Cerebellar nuclear complex (tissue), 1 donor: ENCODE measurements around the gene CRYGN.

Experiments used
- DNase-seq, 2 experiments: peaks; one replicate each; lab custom pipeline; 2025; lab: John Stamatoyannopoulos, UW

The CRYGN gene, protein sequence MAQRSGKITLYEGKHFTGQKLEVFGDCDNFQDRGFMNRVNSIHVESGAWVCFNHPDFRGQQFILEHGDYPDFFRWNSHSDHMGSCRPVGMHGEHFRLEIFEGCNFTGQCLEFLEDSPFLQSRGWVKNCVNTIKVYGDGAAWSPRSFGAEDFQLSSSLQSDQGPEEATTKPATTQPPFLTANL

DNA sequence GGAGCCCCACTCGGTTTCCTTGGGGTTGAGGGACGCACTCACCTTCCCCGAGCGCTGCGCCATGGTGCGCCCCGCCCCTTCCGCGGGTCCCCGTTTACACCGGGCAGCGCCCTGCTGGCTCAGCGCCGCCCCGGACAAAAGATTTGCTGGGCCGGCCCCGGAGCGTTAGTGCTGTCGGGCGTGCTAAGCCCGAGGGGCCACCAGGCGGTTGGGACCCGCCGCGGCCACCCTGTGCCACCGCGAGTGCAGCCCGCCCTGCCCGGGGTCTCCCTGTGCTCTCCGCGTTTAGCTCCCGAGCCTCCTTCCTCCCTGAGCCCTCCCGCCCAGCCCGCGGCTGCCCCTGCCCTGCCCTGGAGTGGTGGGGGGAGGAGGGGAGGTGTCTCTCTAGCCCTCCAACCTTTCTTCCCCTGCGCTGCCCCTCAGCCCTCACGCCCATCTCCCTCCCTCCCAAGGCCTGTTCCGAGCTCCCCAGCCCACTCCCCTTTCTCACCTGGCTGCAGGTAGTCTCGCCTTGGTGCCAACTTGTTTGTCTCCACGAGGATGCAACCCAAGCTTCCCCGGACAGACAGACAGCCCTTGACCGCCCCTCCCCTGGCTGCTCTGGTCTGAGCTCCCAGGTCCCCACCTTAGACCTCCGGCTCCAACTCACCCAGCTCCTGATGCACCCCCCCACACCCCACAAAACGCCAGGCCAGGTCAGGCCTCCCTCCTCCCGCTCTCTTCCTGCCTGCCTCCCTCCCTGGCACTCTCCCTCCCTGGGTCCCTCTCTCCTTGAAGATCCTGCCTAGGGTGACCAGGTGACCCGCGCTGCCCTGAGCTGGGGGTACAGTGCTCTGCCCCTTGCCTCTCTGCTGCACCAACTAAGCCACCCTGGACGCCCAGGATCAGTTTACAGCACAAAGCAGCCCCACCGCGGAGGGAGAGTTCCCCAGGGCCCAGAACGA lies at the start of gene CRYGN:
Gene CRYGN (minus strand): TSS at position 287 of the 944 bp plus-strand sequence. CDS start 224 bp downstream, at position 63.
- DNase-seq: no peak

DNA sequence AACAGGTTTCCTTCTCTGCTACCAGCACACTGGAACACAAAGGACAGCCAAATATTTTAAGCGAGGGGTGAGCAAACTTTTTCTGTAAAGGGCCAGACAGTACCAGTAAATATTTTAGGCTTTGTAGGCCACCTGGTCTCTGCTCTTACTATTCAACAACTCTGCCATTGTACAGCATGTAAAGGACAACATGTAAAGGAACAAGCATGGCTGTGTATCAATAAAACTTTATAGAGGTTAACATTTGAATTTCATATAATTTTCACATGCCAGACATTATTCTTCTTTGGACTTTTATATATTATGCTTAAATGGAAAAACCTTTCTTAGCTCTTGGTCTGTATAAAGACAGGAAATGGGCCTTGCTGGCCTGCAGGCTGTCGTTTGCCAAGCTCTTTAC lies 49.6 kb upstream of the CRYGN start:
- DNase-seq: no peak

DNA sequence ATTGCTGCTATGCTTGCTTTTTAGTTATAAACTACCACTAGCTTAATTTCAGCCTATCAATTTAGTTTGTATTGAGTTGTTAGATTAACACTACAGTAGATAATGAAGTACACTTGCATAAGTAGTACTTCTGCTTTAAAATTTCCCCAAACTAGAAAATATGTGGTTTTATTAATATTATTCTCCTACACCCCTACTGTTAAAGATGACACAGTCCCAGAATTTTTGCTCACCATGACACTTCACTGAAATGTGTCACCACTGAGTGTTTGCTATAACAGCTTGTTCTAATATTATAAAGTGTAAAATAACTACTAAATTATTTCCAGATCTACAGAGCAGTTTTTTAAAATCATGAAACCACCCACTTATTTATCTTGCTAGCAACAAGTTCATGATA lies 48.2 kb upstream of the CRYGN start:
- DNase-seq: no peak

DNA sequence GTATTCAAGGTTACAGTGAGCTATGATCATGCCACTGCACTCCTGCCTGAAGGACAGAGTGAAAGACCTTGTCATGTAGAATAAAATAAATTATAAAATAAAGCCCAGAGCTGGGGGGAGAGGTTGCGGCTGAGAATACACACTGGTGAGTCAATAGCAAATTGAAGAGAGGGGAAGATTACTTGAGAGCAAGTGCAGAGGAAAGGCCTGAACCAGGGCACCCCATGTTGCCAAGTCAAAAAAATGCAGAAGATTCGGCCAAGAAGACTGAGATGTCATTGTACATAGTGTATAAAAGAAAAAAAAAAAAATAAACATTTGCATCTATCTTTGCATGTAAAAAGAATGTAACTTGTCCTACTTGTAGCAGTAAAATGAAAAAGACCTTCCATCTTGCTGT lies 47.3 kb upstream of the CRYGN start:
- DNase-seq: no peak

DNA sequence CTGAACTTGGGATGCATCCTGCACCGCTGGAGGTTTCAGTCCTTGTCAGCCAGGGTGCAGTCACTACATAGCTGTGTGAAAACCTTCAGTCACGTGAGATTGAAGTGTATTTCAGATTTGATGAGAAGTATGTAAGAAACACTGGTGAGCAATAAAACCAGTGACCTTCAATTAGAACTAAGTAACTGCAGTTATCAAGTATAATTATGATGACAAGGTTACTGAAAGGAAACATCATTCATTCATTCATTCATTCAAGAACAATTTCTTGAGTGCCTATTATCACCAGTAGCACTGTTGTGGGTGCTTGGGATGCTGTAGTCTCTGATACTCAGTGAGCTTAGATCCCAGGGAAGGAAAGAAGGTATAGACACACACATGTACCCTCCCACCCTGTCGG lies 46.1 kb upstream of the CRYGN start:
- no peak for DNase-seq

DNA sequence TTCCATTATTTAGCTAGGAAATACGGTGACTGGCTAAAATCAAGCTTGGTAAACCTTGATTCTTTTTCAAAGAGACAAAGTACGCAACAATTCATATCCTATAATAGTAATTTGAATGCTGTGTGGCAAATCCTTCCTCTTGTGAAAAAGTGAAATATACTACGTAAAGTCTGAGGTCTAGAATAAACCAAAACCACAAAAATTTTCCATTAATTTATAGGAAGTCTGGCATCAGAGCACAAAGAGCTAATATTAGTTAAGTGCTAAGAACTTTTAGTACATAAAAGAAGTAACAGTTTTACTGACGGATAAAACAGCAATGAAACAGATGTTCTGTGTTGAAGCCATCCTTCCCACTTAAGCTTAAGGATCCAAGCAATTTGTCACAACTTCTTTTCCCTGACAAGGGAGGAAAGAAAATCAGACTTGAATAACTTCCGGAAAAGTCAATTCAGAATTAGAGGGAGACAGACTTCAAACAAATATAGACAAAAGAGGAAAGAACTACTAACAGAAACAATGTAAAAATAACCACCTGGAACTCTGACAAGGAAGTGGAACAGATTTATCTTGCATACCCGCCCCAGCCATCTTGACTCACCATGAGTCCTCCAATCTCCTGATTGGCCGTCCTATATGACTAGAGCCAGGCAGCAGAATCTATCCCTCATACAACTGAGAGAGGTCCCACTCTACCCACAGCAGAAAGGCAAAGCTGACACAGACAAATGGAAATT lies 45.2 kb upstream of the CRYGN start:
- no peak for DNase-seq

DNA sequence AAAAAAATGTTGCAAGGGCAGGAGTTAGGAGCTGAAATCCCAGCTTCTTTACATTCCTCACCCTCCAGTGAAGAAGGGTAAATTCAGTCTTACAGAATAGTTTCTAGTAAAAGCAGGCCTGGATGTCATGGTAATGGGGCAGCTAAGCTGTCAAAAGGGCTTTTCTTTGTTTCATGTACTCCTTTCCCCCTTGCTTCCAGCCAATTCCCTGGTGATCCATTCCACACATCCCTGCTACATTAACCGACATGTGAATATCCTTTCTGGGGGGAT lies 43.7 kb upstream of the CRYGN start:
- no peak for DNase-seq

DNA sequence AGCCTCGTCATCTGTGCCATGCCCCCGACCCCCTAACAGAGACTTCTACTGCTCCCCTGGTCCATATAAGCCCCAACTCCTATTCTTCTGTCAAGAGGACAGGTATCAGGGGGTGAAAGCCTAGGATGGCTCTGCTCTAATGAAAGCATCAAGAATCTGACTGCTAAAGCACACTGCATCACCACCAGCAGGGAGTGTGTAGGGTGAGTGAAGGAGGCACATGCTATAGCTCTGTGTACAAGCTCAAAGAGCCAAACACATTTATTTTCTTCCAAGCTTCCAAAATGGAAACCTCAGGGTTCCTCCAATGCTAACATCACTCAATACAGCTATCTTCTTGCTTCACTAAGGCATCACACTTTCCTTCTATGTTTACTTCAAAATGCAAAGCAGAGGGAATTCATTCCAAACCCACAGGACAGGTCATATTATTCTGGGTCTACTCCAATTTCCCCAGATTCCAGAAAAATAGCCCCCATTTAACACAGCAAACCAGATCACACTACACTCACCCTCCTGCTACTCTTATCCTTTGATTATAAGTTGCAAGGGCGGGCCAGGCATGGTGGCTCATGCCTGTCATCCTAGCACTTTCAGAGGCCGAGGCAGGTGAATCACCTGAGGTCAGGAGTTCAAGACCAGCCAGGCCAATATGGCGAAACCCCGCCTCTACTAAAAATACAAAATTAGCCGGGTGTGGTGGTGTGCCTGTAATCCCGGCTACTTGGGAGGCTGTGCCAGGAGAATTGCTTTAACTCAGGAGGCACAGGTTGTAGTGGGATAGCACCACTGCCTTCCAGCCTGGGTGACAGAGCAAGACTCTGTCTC lies 43.2 kb upstream of the CRYGN start:
- no peak for DNase-seq

DNA sequence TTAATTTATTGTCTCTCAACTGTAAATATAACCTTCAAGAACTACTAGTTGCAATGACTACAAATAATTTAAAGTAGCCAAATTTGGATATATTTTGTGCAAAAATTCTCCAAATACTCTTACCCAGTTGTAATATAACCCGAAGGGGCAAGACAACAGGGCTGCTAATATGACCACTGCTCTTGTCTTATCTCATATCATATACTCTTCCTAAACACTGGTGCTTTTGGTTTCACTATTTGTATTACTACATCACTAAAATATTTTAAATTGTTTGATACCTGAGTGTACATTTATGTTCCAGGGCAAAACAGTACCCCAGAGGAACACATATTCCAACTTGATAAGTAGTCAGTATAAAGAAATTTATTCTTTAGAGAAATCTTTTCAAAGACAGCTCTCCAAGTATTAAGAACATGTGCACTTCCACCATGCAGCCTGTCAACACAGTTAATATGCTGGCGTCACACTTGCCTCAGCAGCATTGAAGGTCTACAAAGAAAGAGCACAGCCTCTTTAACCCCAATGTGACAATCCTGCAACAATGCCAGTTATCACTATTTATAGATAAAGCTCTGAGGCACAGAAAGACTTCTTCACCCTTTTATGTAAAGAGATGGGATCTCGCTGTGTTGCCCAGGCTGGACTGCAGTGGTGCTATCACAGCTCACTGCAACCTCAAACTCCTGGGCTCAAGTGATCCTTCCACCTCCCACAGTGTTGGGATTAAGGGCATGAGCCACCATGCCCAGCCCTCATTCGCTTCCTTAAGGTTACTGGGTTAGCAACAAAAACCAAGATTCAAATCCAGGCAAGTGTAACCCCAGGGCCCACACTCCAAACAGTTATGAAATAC lies 41.9 kb upstream of the CRYGN start:
- no peak for DNase-seq

DNA sequence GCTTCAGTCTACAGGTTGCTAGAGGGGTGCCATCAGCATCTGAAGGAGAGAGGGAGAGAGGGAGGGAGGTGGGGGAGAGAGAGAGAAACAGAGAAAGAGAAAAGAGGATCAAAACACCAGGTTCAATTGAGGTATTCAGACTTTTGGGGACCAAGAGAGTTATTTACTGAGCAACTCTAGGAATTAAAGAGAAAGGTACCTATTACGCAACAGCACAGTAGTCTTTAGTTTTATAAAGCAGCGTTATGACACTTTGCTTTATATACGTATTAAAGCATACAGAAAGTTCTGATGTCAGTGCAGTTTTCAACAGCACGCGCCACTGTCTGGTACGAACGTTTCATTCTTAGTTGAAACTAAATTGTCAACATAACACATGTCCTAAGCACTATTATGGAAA lies 37.9 kb upstream of the CRYGN start:
- no peak for DNase-seq

DNA sequence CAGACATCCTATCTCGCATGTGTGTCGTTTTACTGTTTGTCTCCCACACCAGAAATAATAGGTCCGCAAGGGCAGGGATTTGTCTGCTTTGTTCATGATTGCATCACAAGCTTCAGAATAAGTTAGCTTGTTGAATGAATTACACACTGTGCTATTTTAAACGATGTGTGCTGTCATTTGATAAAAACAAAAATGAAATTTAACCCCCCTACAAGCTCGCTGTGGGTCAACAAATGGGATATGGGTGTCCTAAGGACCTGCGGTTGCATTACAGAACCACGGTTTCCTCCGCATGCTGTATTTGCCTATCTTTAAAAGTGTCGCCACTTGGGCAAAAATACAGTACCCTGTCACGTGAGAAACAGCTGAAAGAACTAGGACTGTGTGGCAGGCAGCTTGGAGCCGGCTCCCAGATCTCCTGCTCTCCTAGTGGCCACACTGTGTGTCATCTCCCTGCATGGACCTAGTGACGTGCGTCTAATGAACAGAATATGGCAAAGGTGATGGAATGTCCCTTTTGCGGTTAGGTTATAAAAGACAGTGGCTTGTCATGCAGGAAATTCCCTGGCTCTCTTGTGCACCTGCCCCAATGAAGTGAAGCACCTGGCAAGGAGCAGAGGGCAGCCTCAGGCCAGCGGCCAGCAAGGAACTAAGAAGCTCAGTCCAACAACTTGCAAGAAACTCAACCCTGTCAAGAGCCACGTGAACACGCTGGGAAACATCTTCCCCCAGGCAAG lies 32.9 kb upstream of the CRYGN start:
- DNase-seq: no peak

DNA sequence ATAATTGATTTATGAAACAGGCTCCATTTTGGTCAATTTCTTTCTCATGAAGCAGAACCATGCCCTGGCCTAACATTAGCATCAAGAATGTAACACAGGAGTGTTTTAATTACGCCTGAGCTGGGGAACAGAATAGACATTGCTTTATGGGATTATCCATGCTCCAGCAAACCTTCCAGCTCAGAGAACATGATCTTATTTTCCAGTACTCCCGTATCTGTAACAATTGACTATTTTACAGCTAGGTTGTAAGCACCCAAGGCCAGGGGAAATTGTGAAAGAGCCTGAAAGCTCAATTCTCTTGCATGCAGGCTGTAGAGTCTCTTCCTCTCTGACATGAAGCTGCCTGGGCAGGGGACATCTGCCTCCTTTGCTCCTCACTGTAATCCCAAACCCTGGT lies 30.8 kb upstream of the CRYGN start:
- DNase-seq: no peak

DNA sequence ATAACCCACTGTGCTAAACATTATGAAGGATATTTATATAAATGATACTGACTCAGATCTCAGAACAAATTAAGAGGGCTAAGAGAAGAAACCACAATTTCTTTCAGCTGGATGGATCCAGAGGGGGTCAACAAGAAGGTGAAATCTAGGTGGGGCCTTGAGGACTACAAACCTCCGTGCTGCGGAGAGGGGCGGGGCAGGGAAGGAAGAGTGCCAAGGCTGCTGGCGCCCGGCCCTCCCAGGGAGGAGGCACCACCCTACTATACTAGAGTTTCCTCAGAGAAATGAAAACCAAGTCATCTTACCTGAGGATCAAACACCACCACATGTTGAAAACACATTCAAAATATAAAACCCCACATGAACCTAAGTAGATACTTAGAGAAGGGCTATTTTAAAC lies 29.3 kb upstream of the CRYGN start:
- no peak for DNase-seq

DNA sequence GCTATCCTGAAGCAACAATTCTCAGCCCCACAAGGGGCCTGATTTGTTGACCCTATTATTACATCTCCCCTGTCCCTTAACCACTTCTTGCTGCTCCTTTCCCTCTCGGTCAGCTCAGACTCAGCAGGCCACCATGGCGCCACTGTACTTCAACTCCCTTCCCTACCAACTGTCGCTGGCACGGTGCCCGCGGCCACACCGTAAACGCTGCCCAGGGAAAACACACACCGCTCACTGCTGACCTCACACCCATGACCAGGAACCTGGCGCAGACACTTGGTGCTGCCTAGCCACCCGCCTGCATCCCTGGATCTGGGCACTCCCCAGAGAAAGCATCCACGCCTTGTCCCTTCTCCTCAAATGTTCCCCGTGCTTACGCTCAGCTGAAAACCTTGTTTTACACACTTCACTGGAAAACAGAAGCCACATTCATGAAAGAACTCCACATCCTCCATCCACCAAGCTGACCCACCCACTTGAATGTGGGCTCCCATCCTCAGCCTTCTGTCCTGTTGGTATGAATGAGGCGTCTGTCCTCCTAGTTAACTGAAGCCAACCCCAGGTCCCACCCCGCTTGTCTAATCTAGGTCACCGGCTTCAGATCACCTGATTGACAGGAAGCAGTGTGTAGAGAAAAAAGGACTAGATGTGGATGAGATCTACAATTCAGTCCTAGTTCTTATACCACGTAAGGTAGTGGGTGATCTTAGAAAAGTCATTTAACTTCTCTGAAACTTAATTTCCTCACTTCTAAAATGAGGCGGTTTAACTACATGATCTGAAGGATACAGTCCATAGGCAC lies 28.5 kb upstream of the CRYGN start:
- DNase-seq: peak in 1 of 2 experiments; percentile 18

DNA sequence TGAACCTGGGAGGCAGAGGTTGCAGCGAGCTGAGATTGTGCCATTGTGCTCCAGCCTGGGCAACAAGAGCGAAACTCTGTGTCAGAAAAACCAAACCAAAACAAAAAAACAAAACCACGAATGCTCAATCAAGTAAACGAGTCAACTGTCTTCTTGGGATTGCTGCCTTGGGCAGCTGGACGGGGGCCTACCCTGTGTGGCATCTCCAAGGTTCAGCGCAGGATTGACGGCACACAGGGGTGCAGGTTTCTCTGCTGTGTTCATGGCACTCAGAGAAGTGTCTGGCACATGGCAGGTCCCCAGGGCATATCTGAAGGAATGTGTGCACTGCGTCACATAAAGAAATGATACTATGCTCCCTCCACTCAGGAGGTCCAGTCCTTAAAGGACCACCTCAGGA lies 25.2 kb upstream of the CRYGN start:
- DNase-seq: no peak

DNA sequence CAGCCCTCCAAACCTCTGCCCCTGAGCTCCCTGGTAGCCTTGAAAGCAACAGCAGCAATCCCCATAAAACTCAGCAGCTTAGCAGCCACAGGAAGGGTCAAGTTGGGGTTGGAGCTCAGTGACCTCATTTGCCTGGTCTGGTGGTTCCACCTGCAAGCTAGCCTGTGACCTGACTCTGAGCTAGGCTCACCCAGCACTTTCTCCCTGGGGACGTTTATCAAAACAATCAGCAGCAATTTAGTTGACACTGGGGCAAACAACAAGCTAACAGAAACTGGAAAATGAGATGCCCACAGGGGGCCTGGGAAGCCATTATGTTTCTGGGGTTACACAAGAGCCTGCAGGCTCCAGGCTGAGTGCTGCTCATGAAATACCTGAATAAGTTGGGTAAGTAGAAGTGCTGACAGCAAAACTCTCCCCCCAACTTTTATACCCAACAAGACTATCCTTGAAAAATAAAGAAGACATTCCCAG lies 22.4 kb upstream of the CRYGN start:
- no peak for DNase-seq

DNA sequence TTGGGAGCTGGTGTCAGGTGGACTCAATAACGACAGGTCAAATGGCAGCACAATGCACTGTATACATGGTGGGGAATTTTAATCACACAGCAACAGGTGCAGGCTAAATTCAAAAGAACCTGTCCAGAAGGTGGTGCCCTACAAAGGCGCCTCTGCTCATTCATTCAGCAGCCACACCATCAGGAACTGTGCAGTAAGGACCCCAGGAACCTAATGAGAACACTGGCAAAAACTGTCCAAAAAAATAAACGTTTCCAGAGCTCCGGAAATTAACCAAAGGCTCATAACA lies 21.9 kb upstream of the CRYGN start:
- no peak for DNase-seq

DNA sequence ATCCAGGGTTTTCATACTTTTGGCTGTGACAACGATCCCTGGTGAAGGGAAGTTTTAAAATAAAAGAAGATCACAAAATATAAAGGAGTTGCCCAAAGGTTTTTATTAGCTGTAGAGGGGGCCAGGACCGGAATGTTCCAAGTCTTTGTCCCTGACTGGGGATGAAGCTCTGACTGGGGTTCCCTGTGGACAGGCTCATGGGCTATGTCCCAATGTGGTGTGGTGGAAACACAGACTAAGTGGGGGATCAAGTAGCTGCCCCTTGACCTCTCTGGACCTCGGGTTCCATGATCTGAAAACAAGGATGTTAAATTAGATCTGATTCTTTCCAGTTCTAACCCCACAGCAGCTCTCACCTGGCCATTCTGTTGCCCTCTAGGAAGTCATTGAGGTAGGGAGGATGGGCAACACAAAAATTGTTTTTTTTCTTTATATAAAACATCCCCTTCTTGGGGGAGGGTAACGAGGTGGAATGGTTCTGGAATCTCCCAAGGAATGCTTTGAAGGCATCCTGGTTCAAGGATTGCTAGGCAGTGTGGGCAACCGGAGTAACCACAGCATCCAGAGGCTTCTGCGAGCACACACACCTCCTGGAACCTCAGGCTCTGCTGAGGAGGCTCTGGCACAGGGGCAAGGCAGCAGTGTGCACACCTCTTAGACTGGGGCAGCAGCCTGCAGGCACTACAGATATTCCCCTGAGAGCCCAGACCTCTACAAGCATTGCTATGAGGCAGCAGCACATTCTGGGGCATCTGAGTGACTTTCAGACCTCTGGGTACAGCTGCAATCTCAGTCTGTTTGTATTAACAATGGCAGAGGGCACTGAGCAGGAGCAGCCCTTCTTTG lies 21.4 kb upstream of the CRYGN start:
- DNase-seq: no peak

DNA sequence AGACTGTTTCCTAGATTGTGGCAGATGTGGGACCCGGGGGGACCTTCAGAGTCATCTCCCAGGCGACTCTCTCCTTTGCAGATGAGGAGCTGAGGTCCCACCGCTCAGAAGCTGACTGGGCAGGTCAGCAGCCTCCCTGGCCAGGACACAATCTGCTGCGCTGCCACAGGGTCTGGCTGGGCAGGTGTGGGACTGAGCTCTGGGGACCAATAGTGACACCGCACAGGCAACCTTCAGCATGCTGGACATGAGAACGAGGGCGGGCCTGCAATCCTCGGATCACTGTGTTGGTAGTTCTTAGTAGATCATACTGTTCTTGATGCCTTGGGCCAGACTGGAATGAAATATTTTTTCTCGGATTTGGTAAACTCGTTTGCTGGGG lies 20.5 kb upstream of the CRYGN start:
- DNase-seq: no peak
